CD4-positive, alpha-beta T cell treated with Interleukin-6 at 100 ng/mL for 8 hours (primary cell): ENCODE data around the gene CLTB.
"Not testable (repeated sequence)": the region's sequence is repeated elsewhere in the genome, so short reads cannot be mapped to it uniquely, and the experiment has no call there.

Experiments used
- DNase-seq: peaks from one replicate; pipeline ENCODE4 v3.0.0-alpha.2; 2020; ENCODE audit warnings: mixed read lengths, low spot score

Gene CLTB

GRCh38 chr5:176427971-176428370, 11.6 kb upstream of the CLTB start:
- no peak for DNase-seq

GRCh38 chr5:176426876-176427275, 10.5 kb upstream of the CLTB start:
- no peak for DNase-seq

- DNase-seq, result no peak
These were observed 9.5 kb upstream of the CLTB start for GRCh38 chr5:176425791-176426190.

- DNase-seq, result no peak
These were observed 8.8 kb upstream of the CLTB start for GRCh38 chr5:176425138-176425537.

DNA sequence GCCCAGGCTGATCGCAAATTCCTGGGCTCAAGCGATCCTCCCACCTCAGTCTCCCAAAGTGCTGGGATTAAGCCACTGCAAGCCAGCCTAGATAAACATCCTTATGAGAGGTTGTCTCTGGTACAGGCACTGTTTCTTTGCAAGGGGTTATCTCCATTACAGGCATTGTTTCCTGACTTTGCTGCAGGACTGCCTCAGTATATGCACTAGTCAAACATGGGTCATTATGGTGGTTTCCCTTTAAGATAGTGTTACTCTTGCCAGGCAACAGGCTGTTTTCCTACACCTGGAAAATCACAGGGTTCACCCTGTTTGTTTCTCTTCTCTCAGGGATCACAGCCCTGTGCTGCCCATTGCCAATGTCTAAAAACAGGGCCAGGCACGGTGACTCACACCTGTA, 7.8 kb upstream of the CLTB start:
- no peak for DNase-seq

GRCh38 chr5:176420972-176421544, 4.7 kb upstream of the CLTB start:
- DNase-seq, result no peak

GRCh38 chr5:176420086-176420485, 3.7 kb upstream of the CLTB start:
- no peak for DNase-seq

GRCh38 chr5:176418251-176418650, 1.9 kb upstream of the CLTB start:
- no peak for DNase-seq

GRCh38 chr5:176416965-176417364, 626 bp upstream of the CLTB start:
- no peak for DNase-seq

DNA sequence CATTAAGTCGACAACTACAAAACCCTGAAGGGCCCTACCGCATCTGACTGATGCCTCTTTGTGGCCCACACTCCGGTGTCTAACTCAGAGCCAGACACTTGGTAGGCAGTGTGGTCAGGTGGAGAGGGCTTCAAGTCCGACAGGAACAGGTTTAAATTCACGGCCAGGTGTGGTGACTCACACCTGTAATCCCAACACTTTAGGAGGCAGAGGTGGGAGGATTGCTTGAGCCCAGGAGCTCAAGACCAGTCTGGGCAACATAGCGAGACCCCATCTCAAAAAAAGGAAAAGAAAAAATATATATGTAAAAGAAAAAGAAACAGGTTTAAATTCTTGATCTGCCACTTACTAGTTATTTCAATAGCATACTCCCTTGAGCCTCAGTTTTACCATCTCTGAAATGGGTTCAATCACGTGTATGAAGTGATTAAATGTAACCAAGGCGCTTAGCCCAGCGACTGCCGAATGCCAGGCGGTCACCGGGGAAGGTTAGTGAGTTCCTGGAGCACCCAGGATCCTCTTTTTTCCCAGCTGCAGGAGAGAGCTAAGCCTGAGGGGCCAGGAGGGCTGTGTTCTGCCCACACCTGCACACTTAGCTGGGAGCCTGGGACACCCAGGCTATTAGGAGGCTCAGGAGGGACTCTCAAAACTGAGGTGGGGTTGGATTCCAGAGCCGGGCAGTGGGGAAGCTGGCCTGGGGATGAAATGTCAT, 943 bp downstream of the CLTB start:
- DNase-seq, result no peak

GRCh38 chr5:176414704-176415103, 1.6 kb downstream of the CLTB start:
- DNase-seq, result no peak

DNA sequence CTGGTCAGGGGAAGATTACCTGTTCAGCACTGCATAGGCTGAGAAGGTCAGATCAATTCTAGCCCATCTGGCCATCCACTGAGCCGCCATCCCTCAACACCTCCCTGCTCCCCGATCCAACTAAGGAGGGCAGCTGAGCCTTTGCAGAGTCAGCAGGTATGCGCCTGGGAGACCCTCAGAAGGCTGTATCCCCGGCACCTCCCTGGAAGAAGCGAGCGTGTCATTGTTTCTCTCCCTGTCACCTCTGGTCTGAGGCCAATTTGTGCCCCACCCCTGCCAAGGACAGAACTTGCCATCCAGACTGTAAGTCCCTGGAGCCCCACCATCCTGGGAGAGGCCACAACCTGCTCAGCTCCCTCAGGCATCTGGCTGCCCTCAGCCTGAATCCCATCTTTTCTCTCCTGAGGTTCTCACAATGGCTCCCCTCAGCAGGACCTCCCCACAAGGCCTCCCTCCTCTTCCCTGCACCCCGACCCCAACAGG, 2.6 kb downstream of the CLTB start:
- no peak for DNase-seq

GRCh38 chr5:176413255-176413565, 3.1 kb downstream of the CLTB start:
- DNase-seq, result no peak

GRCh38 chr5:176412517-176413254, 3.7 kb downstream of the CLTB start:
- DNase-seq, result no peak

DNA sequence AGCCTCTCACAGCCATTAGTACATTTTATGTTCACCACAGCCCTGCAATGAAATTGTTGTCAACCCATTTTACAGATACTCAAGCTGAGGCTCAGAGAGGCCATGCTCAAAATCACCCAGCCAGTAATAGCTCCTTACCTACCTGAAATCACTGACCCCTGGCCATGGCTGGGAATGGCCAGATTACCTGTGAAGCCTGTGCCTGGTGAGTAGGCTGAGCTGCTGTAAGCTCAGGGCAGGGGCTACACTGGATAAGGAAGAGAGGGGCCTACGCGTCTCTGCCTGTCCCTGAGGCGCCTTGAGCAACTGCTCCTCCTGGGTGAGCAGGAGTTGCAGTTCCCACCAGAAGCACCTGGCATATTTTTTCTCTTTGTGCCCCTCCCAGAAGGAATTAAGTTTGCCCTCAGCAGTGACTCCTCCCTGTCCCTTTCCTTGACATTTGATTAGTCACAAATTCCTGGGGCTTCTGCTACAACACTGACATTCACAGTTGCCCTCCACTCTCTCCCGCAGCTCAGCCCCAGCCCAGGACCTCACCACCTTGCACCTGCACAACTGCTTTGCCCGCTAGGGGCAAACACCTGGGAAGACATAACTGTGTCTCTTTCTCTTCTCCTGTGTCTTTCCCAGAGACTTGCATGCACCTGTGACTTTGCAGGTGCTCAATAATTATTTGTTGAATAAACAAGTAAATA, 5.7 kb downstream of the CLTB start:
- DNase-seq, result no peak

- no peak for DNase-seq
These were observed 6.6 kb downstream of the CLTB start for GRCh38 chr5:176409765-176410164.

DNA sequence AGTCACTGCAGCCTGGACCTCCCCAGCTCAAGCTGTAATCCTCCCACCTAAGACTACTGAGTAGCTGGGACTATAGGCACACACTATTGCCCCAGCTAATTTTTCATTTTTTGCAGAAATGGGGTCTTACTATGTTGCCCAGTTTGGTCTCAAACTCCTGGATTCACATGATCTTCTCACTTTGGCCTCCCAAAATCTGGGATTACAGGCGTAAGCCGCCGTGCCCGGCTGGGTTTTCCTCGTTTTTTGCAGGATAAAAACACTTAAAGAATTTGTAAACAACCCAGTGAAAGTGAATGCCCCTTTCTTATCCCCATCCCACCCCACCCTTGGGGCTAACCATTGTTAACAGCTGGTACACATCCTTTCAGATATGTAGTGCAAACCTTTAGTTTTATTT, 7.7 kb downstream of the CLTB start:
- DNase-seq, result no peak

GRCh38 chr5:176408252-176408573, 8.1 kb downstream of the CLTB start:
- not testable (repeated sequence) for DNase-seq

GRCh38 chr5:176407456-176408251, 8.7 kb downstream of the CLTB start:
- DNase-seq, result no peak

GRCh38 chr5:176406436-176407052, 9.8 kb downstream of the CLTB start:
- no peak for DNase-seq

DNA sequence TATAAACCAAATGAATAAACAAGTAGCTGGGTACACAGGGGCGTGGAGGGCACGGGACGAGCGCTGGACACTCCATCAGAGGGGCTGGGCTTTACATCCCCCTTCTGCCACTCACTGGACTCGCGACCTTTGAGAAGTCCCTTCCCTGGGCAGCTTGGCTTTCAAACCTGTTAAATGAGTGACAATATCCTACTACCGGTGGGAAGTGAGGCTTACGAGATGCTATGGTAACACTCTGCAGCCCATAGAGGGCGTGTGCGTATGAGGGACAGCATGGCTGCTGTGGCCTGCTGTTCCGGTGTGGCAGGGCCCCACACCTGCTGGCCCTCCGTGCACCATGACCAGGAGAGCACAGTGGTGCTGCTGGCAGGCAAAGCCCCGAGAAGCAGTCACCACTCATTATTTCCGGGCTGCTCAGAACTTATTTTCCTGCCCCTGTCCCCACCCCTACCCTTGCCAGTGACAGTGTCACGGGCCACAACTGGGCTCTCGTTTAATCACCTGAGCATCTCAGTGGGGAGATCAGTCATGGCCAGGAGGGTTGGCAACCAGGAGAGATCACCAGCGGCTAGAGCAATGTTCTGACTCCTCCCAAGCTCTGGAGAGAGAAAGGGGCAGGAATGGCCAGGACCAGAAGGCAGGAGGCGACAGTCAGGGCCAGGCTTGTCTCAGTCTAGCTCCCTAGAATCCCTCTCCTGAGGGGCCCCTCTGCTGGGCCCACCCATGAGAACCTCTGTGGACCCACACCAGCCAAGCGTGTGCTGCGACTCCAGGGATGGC, 10.5 kb downstream of the CLTB start:
- DNase-seq, result no peak
